Sigmoid colon (tissue), 4 donors: ENCODE results near the gene TMEM53.

ENCODE experiments used
- CTCF ChIP-seq, 4 experiments: fragments of 450-650 bp in 3 of 4; fragments of 200-600 bp in 1 of 4; IDR thresholded peaks; one replicate each; pipeline ENCODE4 v1.5.1; 2016 to 2019; ENCODE audit warnings: antibody characterized with exemption in 4 of 4, mild to moderate bottlenecking in 3 of 4, moderate library complexity in 2 of 4
- POLR2AphosphoS5 ChIP-seq, 4 donors: sonication (generic); formaldehyde crosslinking; IDR thresholded peaks; one replicate each; pipeline ENCODE4 v1.6.1; 2017; ENCODE audit warnings: antibody characterized with exemption in 4 of 4

- TF ChIP-seq CTCF (IDR thresholded peaks at IDR 0.05) (no peak), POLR2AphosphoS5 (IDR thresholded peaks at IDR 0.05) (no peak)
Observed at GRCh38 chr1:44720281-44720680, 46.0 kb upstream of the TMEM53 start.
